ENCODE measurements around the gene NKAIN2. TPM values are rescaled to one million over a fixed set of nuclear protein-coding genes. Genes with fewer than 3 reads are reported as not detected.

Gene NKAIN2
- total RNA-seq, 8 experiments from 2014 or later = 0.51 to 31.8 (median 10.1) TPM

DNA sequence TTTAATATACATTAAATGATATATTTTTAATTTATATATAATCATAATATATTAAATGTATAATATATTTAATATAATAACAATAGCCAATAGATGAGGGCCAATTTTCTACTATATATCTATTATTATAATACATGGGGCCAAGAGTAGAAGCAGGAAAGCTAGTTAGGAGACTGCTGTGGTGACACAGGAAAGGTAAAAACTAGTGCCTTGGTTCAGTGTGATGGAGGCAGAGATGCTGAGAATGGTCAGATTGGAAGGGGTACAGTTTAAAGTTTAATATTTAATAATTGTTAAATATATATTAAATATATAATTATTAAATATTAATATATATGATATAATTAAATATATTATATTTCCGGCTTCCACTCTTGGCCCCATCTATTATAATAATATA, 1055.7 kb downstream of the NKAIN2 start:
- Histone ChIP-seq H3K4me1 (replicated peaks in 1 of 2) (no peaks in the 10 kb centered on the region), H3K4me3 (no peak overlapping the region), H3K27ac (no peak overlapping the region)
- in situ Hi-C loops (cut with MboI; ENCODE audit: low pct_unique_long_range_greater_than_20kb in 2 of 9, low sequenced_read_pairs in 9 of 9, unreplicated experiment in 9 of 9) = loop anchor here in 2 of 9 experiments (25.0 kb wide), 2 partner anchors 253 to 903 kb away; no protein-coding TSS in a partner anchor
- WGBS, 10 experiments = 80 to 100% (median 91%) methylated on average over 1 of the region's 1 CpG; no CpG with 5 or more reads in 1 of the 10 experiments
- ATAC-seq (replicated peaks in 6 of 8) = no peak

DNA sequence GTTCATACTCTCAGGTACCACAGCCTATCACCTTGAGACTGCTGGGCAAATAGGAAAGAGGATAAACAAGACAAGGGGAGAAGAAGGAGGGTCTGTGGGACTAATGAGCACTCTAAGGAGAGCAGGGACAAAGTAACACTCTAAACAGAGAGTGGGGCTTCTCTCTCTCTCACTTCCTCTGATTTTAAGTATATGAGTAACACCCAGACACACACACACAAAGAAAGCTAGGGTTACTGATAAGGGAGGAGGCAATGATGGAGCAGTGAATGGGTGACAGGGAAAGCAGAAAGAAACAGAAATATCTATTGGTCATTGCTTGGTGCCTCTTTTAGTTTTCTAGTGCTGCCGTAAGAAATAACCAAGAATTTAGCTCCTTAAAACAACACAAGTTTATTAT, 1062.4 kb downstream of the NKAIN2 start:
- 57 to 100% (median 79%) methylated on average over 1 of the region's 1 CpG; no CpG with 5 or more reads in 2 of the 10 experiments for WGBS, 10 experiments
- no peak for ATAC-seq (replicated peaks in 6 of 8)
- no peak overlapping the region for H3K4me3 ChIP-seq
- no peaks in the 10 kb centered on the region for H3K4me1 ChIP-seq (replicated peaks in 1 of 2)
- H3K27ac ChIP-seq = no peak overlapping the region
- in situ Hi-C loops (cut with MboI; ENCODE audit: low pct_unique_long_range_greater_than_20kb in 2 of 9, low sequenced_read_pairs in 9 of 9, unreplicated experiment in 9 of 9) = loop anchor here in 2 of 9 experiments (25.0 kb wide), 2 partner anchors 246 to 896 kb away; no protein-coding TSS in a partner anchor

DNA sequence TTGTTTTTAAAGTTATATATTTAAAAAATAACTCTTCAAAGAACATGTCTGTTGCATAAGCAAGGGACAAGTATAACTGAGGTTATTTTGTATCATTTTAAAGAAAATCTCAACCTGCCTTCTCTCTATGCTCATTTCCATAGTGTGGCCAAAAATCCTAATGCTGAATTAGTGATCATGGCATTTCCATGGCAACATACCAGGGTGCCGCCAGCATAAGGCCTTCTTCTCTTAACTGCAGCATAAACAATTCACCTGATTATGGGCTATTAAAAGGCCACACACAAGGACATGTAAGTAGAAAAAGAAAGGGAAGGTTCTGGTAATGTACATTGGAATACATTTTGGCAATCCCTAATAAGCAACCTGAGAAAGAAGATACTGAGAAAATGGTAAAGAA, 1063.5 kb downstream of the NKAIN2 start:
- WGBS, 10 experiments = 60 to 100% (median 85%) methylated on average over 1 of the region's 1 CpG; no CpG with 5 or more reads in 6 of the 10 experiments
- in situ Hi-C loops (cut with MboI; ENCODE audit: low pct_unique_long_range_greater_than_20kb in 2 of 9, low sequenced_read_pairs in 9 of 9, unreplicated experiment in 9 of 9) = loop anchor here in 2 of 9 experiments (25.0 kb wide), 2 partner anchors 245 to 895 kb away; no protein-coding TSS in a partner anchor
- no peaks in the 10 kb centered on the region for H3K4me1 ChIP-seq (replicated peaks in 1 of 2)
- no peak overlapping the region for H3K4me3 ChIP-seq
- no peak for ATAC-seq (replicated peaks in 6 of 8)
- no peak overlapping the region for H3K27ac ChIP-seq

DNA sequence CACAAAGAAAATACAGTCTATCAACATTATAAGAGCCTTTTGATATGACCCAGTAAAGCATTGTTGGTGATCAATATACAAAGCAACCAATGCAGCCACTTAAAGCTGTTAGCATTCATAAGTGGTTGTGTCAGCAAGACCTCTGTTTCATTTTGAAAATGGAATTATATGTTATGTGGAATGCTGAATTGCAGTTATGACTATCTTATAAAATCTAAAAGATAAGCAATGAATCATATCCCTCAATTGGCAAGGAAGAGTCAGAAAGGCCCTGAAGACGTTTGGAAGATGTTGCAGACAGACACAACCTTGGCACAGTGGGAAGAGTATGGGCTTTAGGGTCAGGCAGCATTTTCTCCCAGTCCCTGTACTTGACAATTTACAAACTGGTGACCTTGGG, 1064.8 kb downstream of the NKAIN2 start:
- 0 to 75% (median 40%) methylated on average over 1 of the region's 1 CpG; no CpG with 5 or more reads in 1 of the 10 experiments for WGBS, 10 experiments
- Histone ChIP-seq H3K4me3 (no peak overlapping the region), H3K27ac (no peak overlapping the region), H3K4me1 (replicated peaks in 1 of 2) (no peaks in the 10 kb centered on the region)
- no peak for ATAC-seq (replicated peaks in 6 of 8)
- in situ Hi-C loops (cut with MboI; ENCODE audit: low pct_unique_long_range_greater_than_20kb in 2 of 9, low sequenced_read_pairs in 9 of 9, unreplicated experiment in 9 of 9) = loop anchor here in 2 of 9 experiments (25.0 kb wide), 2 partner anchors 244 to 894 kb away; no protein-coding TSS in a partner anchor

DNA sequence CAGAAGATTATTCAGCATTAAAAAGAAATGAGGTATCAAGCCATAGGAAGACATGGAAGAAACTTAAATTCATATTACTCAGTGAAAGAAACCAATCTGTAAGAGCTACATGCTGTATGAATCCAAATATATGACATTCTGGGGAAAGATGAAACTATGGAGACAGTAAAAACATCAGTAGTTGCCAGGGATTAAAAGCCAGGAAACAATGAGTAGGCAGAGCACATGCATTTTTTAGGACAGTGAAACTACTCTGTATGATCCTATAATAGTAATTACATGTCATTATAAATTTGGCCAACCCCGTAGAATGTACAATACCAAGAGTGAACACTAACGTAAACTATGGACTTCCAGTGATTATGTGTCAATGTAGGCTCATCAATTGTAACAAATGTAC, 1065.8 kb downstream of the NKAIN2 start:
- in situ Hi-C loops (cut with MboI; ENCODE audit: low pct_unique_long_range_greater_than_20kb in 2 of 9, low sequenced_read_pairs in 9 of 9, unreplicated experiment in 9 of 9) = loop anchor here in 2 of 9 experiments (25.0 kb wide), 2 partner anchors 243 to 893 kb away; no protein-coding TSS in a partner anchor
- no peaks in the 10 kb centered on the region for H3K4me1 ChIP-seq (replicated peaks in 1 of 2)
- WGBS, 10 experiments = 18 to 90% (median 62%) methylated on average over 1 to 2 of the region's 2 CpGs; no CpG with 5 or more reads in 2 of the 10 experiments
- no peak for ATAC-seq (replicated peaks in 6 of 8)
- no peak overlapping the region for H3K27ac ChIP-seq
- H3K4me3 ChIP-seq = no peak overlapping the region

DNA sequence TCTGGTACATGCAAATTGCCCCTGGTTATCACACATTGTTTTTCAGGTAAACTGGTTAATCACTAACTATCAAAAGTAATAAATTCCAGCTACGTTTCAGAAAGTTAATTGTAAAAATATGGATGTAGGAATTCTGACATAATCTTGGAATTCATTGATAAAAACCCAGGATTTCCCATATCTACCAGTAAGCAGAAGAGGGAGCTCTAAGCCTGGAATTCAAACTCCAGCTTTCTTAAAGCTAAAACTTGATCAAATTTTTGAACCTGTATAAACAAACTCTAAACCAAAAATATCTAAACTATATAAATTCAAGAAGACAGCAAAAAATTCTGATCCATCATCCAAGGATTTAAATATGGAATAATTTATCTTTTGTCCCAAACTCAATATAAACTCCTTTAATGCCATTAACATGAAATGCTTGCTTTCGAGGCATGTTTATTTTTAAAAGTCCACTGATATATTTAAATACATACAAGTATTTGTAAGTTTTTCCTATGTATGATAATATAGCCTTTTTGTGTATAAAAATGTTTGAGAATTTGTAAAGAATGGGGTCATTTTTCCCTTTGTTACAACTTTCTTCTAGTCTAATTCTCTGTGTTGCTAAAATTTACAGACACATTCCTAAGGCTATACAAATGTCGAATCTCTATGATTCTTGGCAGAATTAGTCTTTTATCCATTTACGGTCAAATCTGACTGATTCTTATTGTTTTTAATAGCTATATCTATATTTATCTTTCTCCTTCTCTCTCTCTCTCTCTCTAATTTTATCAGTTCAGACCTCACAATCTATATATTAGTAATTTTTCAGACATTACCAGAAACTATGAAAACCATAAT, 1067.2 kb downstream of the NKAIN2 start:
- in situ Hi-C loops (cut with MboI; ENCODE audit: low pct_unique_long_range_greater_than_20kb in 2 of 9, low sequenced_read_pairs in 9 of 9, unreplicated experiment in 9 of 9) = loop anchor here in 6 of 9 experiments (5.0 to 25.0 kb wide), 4 partner anchors 241 to 891 kb away; no protein-coding TSS in a partner anchor
- H3K27ac ChIP-seq = no peak overlapping the region
- ATAC-seq (replicated peaks in 6 of 8) = no peak
- no peaks in the 10 kb centered on the region for H3K4me1 ChIP-seq (replicated peaks in 1 of 2)
- H3K4me3 ChIP-seq = no peak overlapping the region
- WGBS, 10 experiments = 28 to 64% (median 58%) methylated on average over 2 to 4 of the region's 4 CpGs

DNA sequence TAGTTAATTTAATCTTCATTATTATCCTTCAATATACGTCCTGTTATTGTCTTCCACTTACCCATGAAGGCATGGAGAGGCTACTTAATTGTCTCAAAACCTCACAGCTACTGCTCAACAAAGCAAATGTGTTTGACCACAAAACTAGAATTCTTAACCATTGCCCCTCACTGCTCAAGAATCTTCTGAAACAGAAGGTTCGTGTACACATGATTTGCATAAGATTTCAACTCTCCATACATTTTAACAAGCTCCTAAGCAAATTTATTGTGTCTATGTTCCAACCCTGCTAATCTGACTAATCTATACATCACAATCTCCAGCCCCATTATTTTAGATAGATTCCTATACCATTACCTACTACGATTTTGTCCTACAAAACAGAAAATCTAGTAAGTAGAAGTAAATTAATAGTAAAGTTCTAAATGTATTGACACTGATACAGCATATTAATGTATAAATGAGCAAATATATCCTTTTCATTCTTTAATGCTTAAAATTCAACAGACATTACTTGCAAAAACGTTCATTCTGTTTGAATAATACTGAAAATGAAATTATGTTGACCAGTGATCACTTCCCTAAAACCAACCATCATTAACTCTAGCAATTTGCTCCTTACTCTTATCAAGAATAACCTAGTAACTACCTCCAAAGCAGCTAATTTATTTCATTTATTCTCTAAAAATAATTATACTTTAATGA, 1068.8 kb downstream of the NKAIN2 start:
- no peak for ATAC-seq (replicated peaks in 6 of 8)
- in situ Hi-C loops (cut with MboI; ENCODE audit: low pct_unique_long_range_greater_than_20kb in 2 of 9, low sequenced_read_pairs in 9 of 9, unreplicated experiment in 9 of 9) = loop anchor here in 6 of 9 experiments (5.0 to 25.0 kb wide), 4 partner anchors 240 to 890 kb away; no protein-coding TSS in a partner anchor
- 21 to 95% (median 60%) methylated on average over 2 to 4 of the region's 4 CpGs for WGBS, 10 experiments
- no peak overlapping the region for H3K27ac ChIP-seq
- H3K4me3 ChIP-seq = no peak overlapping the region
- no peaks in the 10 kb centered on the region for H3K4me1 ChIP-seq (replicated peaks in 1 of 2)

DNA sequence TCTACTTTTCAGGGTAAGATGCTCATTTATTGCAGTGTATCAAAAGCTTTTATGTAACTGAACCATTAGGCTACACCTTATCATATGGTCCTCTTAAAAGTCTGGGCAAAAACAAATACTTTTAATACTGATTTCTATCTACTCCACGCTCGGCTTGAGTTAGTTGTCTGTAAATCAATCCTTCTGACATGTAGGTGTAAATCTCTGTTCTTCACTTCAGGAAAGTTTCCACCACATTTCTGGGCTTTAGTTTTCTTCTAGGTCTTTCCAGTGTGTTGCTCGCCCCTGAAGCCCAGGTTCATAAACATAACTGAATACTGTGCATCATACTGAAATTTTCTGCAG, 1069.4 kb downstream of the NKAIN2 start:
- Histone ChIP-seq H3K27ac (no peak overlapping the region), H3K4me3 (no peak overlapping the region), H3K4me1 (replicated peaks in 1 of 2) (no peaks in the 10 kb centered on the region)
- ATAC-seq (replicated peaks in 6 of 8) = no peak
- in situ Hi-C loops (cut with MboI; ENCODE audit: low pct_unique_long_range_greater_than_20kb in 2 of 9, low sequenced_read_pairs in 9 of 9, unreplicated experiment in 9 of 9) = loop anchor here in 6 of 9 experiments (5.0 to 25.0 kb wide), 4 partner anchors 239 to 889 kb away; no protein-coding TSS in a partner anchor
- 68 to 100% (median 90%) methylated on average over 1 to 3 of the region's 3 CpGs for WGBS, 10 experiments

Other genes starting within 250 kb of the NKAIN2 start
- gene TRDN, start 166.9 kb upstream of the NKAIN2 start, total RNA-seq = 1 to 10 TPM in 1 of 8 experiments, under 1 TPM in 1, not detected in 6; 0.90 to 2.8 TPM

All from motor neuron (in vitro differentiated cells).